Stimulated activated CD8-positive, alpha-beta memory T cell treated with anti-CD3 and anti-CD28 coated beads, Interleukin-15, amount 100 ng/mL, for 4 hours (primary cell): Measurements from ENCODE around the gene PLEKHM2.
A peak's percentile ranks its signal among the peaks of the same experiment; 100 is the strongest.

Source experiments
- DNase-seq, 2 donors: peaks; one replicate each; pipeline ENCODE4 v3.0.0-alpha.2; 2020; ENCODE audit warnings: low read depth in 2 of 2

PLEKHM2 gene

DNA sequence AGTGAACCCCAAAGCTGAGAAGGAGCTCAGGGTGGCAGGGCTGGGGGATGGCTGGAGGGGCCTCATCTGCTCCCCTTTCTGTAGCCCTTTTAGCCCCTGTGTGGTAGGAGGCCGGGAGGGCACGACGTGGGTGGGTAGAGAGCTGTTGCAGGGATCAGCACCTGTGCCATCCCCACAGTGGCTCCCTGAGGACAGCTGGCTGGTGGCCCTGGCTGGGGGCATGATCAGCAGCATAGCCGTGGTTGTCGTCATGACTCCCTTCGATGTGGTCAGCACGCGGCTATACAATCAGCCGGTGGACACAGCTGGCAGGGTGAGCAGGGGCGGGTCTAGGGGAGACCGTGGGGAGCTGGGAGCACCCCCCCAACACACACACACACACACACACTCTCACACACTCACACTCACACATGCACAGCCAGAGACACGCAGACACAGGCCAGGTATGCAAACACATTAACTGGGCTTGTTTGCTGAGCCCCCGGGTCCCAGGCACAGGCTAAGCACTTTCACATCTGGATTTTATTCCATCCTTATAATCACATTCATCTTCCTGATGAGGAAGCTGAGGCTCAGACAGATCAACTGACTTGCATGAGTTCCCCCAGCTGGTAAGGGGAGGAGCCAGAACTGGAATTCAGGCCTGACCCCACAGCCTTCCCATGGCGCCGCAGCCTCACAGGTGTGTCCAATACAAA is 54.4 kb downstream of the PLEKHM2 start:
- DNase-seq, result no peak

DNA sequence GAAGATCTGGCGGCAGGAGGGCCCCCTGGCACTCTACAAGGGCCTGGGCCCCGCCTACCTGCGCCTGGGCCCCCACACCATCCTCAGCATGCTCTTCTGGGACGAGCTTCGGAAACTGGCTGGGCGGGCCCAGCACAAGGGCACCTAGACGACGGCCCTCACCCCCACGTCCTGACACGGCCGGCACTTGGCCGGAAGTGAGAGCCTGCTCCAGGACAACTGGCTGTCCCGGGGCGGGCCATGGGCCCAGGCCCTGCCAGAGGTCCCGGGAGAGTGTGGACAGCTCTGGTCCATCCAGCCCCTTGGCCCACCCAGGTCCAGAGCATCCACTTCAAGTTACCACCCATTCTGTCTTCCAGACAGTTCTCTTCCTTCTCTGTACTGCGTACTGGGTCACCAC is 55.1 kb downstream of the PLEKHM2 start:
- no peak for DNase-seq

DNA sequence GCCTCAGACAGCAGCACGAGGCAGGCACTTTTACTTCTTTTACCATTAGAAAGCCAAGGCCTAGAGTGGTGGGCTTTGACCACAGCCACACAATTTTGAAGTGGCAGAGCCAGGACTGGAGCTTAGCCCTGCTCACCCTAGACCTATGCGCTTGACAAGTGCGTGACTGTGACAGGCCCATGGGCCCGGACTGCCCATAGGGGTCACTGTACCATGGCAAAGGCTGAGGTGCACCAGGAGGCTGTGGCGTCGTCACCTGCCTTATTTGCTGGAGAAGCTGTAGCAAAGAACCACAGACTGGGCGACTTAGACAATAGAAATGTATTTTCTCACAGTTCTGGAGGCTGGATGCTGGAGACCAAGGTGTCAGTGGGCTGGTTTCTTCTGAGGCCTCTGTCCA is 55.6 kb downstream of the PLEKHM2 start:
- DNase-seq, result no peak

DNA sequence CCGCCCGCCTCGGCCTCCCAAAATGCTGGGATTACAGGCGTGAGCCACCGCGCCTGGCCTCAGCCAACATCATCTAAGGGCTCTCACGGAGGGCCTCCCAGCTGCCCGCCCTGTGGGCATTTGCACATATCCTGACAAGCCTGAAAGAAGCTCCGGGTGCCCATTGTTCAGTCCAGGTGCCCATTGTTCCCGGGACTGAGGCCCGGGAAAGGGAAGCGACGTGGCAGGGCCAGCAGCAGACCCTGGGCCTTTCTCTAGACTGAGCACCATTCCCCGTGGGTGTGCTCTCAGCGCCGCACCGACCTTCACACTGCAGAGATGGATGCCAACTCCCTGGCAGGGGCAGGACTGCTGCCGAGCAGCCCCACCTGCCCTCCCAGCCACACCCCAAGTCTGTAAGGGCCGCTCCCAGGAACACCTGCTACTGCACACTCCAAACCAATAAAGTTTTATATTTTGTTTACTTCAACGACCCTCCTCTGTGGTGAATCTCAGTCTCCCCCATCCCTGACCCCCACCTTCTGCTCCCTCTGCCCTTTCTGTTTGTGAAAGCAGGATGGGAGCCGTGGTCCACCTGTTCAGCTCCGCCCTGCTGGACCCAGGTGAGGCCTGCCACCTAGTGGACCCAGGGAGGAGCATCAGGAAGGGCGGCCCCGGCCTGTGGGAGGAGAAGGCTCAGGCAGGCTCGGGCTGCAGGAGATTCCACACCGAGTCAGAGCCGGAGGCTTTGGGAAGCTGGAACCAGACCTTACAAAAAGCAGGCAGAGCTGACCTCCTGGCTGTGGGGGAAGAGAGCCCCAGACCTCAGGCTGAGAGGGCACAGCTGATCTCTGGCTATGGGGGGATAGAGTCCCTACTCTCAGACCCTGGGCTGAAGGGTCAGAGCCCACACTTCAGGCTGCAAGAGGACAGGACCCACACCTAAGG is 57.1 kb downstream of the PLEKHM2 start:
- DNase-seq, result peak; percentile 19 to 21

DNA sequence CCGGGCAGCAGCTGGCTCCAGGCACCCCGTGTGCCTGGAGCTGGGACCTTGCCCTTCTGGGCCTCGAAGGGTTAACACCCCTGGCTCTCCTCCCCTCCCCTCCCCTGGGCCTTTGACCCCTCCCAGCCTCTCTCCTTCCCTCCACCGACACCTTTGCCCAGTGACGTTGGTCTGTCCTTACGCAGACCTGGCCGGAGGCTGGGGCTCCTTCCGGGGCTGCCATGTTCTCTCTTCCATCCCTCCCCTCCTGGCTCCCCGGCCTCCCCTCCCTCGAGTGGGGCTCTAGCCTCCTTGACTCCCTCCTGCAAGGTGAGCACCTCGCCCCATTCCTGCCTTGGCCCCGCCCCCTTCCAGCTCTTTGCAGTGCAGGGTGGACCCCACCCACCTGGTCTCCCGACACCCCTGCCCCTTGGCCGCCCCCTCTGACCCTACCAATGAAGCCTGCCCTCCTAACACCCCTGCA is 58.2 kb downstream of the PLEKHM2 start, which contains the start of gene TMEM82:
Gene TMEM82 (plus strand): TSS at position 161 of the 463 bp plus-strand sequence. CDS start 61 bp downstream, at position 222.
- DNase-seq, result no peak

DNA sequence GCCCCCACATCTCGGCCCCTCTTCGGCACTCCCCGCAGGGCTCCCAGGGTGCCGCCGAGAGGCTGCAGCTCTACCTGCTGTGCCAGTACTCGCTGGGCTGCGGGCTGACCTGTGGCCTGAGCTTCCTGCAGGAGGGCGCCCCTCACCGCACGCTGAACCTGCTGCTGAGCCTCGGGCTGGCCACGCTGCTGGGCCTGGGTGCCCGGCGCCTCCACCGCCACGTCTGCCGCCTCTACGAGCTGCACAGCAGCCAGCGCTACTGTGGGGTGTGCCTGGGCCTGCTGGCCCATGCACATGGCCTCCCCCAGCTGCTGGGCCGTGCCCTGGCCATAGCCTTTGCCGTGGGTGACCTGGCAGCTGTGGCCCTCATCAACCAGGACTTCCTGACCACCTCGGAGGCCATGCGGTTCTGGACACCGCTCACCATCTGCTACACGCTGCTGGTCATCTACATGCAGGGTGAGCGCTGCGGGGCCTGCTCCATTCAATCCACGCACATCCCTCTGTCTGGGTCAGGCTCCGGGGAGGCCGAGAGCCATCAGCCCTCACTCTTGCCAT is 60.1 kb downstream of the PLEKHM2 start:
- DNase-seq, result no peak

DNA sequence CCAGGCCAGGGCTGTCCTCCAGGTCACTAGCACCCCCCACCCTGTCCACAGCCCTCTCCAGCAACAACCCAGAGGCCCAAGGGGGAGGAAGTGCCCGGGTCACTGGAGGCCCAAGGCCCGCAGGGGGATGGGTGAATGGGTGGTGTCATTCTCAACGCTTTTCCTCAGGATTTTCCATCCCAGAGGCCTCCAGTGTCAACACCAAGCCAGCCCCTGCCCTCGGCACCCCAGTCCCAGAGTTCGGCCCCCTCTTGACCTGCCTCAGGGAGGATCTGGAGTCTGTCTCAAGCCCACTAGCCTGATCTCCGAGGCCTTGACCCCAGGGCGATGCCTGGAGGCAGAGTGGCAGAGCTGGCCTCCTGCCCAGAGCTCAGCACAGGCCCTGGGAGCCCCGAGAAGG is 63.3 kb downstream of the PLEKHM2 start:
- no peak for DNase-seq

DNA sequence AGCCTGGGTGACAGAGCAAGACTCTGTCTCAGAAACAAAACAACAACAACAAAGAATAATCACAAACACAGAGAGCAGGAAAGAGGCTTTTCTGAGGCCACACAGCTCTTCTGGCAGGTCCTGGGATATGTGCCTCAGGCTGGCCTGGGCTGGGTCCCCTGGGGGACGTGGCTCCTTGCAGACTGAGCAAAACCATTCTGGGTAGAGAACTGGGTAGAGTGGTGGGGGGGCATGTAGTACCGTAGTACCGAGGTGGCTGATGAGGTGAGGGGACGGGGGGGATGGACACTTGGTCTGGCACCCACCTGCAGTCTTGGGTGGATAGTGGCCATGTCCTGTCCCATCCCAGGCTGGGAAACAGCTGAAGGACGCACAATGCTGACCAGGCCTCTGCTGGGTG is 64.1 kb downstream of the PLEKHM2 start:
- no peak for DNase-seq

DNA sequence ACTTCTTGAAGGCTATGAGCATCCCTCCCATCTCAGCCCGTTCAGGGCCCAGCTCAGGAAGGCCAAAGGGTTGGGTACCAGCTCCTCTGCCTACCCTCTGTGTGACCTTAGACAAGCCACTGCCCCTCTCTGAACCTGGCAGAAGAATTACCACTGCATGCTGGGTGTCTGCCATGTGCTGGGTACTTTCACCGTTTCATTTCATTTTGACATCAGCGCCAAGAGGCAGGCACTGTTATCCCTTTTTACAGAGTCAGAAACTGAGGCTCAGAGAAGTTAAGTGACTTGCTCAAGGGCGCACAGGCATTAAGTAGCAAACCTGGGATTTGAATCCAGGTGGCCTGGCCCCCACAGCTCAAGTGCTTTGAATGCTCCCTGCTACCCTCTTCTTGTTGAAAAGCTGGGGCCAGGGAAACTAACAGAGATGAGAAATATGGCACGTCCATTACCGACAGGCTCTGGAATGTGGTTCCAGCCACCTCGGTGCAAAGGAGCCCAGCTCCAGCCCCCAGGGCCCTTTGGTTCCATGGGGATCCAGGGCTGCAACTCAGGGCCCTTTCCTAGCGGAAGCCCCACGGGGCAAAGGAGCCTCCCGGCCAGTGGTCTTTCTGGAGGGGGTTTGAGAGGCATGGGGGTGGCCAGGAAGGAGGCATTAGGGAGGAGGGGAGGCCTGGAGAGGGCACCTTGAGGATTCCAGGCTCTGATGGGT is 64.7 kb downstream of the PLEKHM2 start:
- no peak for DNase-seq

DNA sequence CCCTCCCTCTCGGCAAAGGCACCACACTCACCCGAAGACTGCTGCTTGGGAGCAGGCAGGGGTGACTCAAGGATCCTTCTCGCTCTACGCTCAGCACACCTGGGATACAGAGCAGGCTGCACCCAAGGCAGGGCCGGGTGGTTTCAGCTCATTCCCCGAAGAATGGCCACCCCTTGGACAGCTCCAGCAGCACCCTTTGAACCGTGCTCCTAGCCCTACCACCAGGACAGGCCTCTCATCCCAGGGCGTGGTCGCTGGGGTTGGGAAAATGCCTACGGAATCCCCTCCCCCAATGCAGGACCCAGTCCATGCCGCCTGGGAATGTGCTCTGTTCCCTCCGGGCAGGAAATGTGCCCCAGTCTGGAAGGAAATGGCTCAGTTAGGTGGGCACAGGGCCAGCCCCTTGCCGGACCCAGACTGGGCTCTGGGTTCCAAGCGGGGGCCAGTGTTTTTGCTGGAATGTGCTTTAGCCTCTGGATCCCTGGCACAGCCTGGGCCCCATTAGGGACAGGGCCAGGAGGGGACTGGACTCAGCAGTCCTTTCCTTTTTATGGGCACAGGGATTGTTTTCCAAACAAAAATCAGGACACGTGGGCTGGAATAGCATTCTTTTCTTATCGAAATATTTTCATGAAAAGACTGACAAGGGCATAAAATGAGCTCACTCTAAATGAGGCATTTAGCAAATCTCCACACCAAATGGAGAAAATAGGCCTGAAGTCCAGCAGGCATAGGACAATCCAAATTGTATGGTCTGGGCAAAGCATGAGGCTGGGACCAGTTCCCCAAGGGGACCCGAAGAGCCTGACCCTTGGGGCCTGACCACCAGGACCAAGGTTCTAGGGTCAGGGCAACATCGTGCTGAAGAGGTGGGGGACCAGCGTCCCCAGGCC is 65.5 kb downstream of the PLEKHM2 start:
- no peak for DNase-seq

DNA sequence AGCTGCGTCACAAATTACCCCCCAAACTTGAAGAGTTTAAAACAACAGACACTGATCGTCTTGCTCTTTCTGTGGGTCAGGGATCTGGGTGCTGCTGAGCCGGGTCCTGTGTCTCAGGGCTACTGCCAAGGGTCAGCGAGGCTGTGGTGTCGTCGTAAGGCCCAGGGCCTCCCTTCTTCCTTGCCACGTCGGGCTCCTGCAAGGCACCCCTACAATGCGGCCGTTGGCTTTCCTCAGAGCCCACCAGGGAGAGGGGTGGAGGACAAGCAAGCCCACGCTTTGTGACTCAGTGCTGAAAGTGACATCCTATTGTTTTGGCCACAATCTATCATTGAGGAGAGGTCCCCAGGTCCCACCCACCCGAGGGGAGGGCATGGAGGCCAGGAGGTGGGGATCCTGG is 66.8 kb downstream of the PLEKHM2 start:
- DNase-seq, result no peak

DNA sequence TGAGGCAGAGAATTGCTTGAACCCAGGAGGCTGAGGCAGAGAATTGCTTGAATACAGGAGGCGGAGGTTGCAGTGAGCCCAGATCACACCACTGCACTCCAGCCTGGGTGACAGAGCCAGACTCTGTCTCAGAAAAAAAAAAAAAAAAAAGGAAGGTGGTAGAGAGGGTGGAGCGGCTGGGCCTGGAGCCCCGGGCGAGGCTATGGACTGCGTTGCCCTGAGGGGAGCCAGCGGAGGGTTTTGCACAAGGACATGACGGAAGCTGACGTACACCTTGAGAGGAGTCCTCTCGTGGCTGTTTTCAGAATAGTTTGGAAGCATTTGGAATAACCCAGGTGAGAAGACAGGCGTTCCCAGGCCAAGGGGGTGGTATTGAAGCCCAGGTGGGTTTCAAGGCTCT is 67.6 kb downstream of the PLEKHM2 start:
- no peak for DNase-seq

DNA sequence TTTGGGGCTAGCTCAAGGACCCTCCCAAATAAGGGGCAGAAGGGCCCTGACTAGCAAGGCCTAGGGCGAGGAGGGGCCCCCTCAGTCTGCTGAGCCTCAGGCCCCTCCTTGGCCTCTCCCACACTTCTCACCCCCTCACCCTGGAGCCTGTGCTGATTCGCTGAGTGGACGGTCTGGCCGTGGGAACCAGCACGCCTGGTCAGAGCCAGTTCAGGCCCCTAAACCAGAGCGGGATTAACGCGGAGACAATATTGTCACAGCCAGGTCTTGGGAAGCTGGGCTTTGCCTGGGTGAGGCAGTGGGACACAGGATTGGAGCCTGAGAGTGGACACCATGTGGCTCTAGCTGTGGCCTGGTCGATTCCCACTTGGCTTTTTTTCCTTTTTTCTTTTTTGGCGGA is 69.7 kb downstream of the PLEKHM2 start:
- no peak for DNase-seq

DNA sequence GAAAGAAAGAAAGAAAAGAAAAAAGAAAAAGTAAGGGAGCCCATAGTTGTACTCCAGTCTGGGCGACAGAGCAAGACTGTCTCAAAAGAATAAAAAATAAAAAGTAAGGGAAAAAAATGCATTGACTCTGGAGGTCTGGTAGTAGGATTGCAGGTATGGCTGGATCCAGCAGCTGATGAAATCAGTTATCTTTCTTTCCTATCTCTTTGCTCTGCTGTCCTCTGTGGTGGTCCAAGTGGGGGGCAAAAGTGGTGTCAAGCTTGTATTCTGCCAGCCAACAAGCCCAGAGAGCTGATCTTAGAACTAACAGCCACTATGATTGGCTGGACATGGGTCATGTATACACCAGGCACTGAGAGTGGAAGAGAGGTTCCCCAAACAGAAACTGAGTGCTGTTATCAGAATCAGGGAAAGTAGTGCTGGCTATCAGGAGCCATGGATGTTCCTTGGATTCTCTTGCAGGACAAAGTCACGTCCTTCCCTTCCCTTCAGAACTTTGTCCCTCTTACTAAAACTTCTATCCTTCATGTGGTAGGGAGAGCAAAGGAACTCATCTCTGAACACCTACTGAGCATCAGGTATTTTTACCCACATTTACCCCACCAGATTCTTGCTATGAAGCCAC is 71.0 kb downstream of the PLEKHM2 start:
- no peak for DNase-seq

DNA sequence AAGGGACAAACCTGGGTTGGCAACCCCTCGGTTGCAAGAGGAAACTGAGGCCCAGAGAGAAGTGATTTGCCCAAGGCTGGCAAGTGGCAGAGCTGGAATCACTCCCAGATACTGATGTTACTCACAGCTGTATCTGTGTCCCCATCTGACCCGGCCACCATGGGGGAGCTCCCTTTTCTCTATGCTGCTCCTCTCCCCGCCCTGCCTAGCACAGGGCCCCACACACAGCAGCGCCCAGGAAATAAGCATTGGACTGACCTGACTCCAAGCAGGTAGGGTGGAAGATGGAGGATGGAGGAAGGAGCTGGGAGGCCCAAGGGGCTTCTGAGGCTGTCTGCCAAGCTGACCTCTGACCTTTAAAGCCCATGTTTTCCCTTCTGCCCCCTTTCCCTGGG is 71.5 kb downstream of the PLEKHM2 start:
- DNase-seq, result no peak

DNA sequence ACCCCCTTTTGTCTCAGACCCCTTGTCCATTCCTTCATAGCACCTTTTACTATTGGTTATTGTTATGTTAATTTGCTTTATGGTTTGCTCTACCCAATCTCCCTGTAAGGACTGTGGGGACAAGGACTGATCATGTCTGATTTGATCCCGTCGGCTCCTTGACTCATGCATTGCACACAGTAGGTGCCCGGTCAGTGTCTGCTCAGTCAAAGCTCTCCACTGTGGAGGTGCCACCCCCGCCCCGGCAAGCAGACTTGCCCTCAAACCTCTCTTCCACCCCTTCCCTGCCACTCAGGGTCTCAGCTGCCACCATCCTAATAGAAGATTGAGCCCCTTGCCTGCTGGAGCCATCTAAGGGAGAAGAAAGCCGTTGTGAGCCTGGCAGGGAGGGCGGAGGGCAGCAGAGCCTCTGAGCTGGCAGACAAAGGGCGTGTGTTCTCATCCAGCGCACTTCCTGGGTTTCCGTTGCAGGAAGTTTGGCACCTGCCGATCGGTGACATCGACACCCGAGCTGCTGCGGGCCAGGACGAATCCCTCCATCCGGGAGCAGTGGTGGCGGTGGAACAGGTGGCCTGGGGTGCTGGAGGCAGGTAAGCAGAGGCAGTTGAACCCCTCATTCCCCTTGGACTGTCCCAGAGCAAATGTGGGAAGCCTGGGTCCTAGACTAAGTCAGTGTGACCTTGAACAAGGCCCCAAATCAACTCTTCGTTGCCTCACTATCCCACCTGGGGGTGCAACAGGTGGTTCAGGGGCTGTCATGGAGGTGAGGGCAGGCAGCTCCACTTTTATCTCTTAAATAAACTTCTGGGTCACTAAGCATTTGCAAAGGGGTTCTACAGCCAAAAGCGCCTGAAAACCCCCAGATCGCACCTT is 72.3 kb downstream of the PLEKHM2 start:
- no peak for DNase-seq

DNA sequence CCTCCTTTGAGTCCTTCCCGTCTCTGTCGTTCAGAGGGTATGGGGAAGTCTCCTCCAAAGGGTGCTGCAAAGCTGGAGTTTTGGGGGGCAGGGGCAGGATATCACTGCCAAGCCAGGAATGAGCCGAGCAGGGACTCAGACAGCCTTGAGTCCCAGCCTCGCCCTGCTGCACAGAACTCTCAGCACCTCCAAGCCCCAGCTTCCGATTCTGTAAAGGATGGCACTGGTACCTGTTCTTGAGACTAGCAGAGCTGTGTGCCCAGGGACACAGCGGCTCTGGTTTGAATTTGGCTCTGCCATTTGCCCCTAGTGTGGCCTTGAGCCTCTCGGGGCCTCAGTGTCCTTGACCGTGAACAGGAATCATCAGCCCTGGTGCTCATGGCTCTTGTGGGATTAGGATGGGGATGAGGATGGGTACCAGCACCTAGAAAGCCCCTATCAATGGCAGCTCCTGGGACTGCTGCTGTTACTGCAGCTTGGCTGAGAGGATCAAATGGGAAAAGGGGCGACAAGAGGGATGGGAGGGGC is 73.0 kb downstream of the PLEKHM2 start:
- DNase-seq, result no peak

DNA sequence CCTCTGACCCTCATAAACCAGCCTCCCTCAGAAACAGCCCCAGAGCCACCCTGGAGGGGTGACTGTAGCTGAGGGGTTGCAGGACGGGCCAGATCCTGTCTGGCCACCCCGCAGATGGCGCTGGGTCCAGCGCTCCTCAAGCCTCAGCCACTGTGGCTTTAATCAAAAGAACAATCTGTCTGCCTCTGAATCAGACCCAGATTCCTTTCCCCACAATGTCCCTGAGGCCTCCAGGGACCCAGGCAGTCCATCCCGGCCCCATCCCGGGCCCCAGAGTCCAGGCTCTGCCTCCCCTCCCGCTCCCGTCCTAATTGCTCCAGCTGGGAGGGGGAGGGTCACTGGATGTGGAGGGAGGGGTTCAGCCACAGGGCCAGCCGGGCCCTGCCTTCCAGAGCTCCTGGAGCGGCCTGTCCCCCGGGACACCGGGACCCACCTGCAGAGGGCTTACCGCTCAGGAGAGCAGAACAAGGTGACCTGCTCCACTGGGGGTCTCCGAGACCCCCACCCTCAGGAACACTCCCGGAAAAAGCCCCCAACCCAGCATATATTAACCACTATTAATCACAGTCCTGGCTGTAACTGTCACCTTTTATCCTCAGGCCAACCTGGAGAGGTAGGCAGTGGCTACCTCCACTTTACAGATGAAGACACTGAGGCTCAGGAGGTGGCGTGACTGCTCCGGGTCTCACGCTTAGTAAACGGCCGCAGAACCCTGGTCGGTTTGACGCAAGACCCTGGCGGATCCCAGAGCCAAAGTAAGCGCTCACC is 73.6 kb downstream of the PLEKHM2 start:
- DNase-seq, result no peak
